WTC11 (cell line): ENCODE data around the gene SLC25A26. TPM values are rescaled to one million over a fixed set of nuclear protein-coding genes. Genes with fewer than 3 reads are reported as not detected.

Source experiments
- ATAC-seq: fragments of 200-7000 bp; cut with Tn5 transposase; 2 replicates; pipeline ENCODE4 v1.10.0; 2021; ENCODE audit warnings: mild to moderate bottlenecking, moderate library complexity
- CTCF ChIA-PET: fragments of 300-600 bp; sonication (Branson Sonifier 250); formaldehyde crosslinking; loops from one replicate; lab custom pipeline; 2021; ENCODE audit warnings: antibody characterized with exemption; lab: Charles Lee
- POLR2A ChIA-PET: fragments of 350-600 bp; sonication (Branson Sonifier 250); formaldehyde crosslinking; loops from one replicate; lab custom pipeline; 2021; ENCODE audit warnings: antibody characterized with exemption; lab: Charles Lee
- DNase-seq: peaks from one replicate; pipeline ENCODE4 v3.0.0; 2021; ENCODE audit warnings: low spot score
- H3K27ac Mint-ChIP-seq: 2 replicates; pipeline ENCODE4 v1.8.0; 2021; ENCODE audit warnings: mixed read lengths
- H3K27me3 Mint-ChIP-seq: 2 replicates; pipeline ENCODE4 v1.8.0; 2021; ENCODE audit warnings: low read depth, mild to moderate bottlenecking, moderate library complexity, mixed read lengths
- H3K36me3 Mint-ChIP-seq: 2 replicates; pipeline ENCODE4 v1.8.0; 2021; ENCODE audit warnings: mixed read lengths
- H3K4me1 Mint-ChIP-seq: 2 replicates; pipeline ENCODE4 v1.8.0; 2022; ENCODE audit warnings: mixed read lengths
- H3K4me3 Mint-ChIP-seq: 2 replicates; pipeline ENCODE4 v1.8.0; 2021; ENCODE audit warnings: mild to moderate bottlenecking, moderate library complexity, mixed read lengths
- H3K9me3 Mint-ChIP-seq: 2 replicates; pipeline ENCODE4 v1.8.0; 2021; ENCODE audit warnings: mixed read lengths
- ELF4 ChIP-seq: sonication (generic); formaldehyde crosslinking; IDR thresholded peaks from 2 replicates; pipeline ENCODE4 v1.8.1; 2022; ENCODE audit warnings: low read depth, mild to moderate bottlenecking, moderate library complexity, missing genetic modification reagents
- ESRRA ChIP-seq: sonication (generic); formaldehyde crosslinking; IDR thresholded peaks from 2 replicates; pipeline ENCODE4 v1.8.1; 2022; ENCODE audit warnings: mild to moderate bottlenecking, missing genetic modification reagents, borderline replicate concordance
- ETV6 ChIP-seq: sonication (generic); formaldehyde crosslinking; IDR thresholded peaks from 2 replicates; pipeline ENCODE4 v1.8.1; 2022; ENCODE audit warnings: mild to moderate bottlenecking, missing genetic modification reagents
- FOXK1 ChIP-seq: sonication (generic); formaldehyde crosslinking; IDR thresholded peaks from 2 replicates; pipeline ENCODE4 v1.8.0; 2022; ENCODE audit warnings: mild to moderate bottlenecking, moderate library complexity, missing genetic modification reagents
- GABPB1 ChIP-seq: sonication (generic); formaldehyde crosslinking; IDR thresholded peaks from 2 replicates; pipeline ENCODE4 v1.8.1; 2023; ENCODE audit warnings: mild to moderate bottlenecking, missing genetic modification reagents
- GTF2I ChIP-seq: fragments of 250-450 bp; sonication (Bioruptor Pico); conservative IDR thresholded peaks from 2 replicates; pipeline ENCODE4 v1.4.0; 2021; ENCODE audit warnings: mild to moderate bottlenecking
- IRF2 ChIP-seq: sonication (generic); formaldehyde crosslinking; IDR thresholded peaks from 2 replicates; pipeline ENCODE4 v1.8.0; 2022; ENCODE audit warnings: low read depth, missing genetic modification reagents, borderline replicate concordance
- JAZF1 ChIP-seq: fragments of 250-450 bp; sonication (Bioruptor Pico); IDR thresholded peaks from 2 replicates; pipeline ENCODE4 v1.9.0; 2021; ENCODE audit warnings: moderate library complexity, mild to moderate bottlenecking, inconsistent platforms
- RORB ChIP-seq: fragments of 250-450 bp; sonication (Bioruptor Pico); IDR thresholded peaks from 2 replicates; pipeline ENCODE4 v1.9.0; 2021; ENCODE audit warnings: mild to moderate bottlenecking
- SMAD3 ChIP-seq: sonication (generic); formaldehyde crosslinking; IDR thresholded peaks from 2 replicates; pipeline ENCODE4 v1.8.0; 2022; ENCODE audit warnings: missing genetic modification reagents, mild to moderate bottlenecking, borderline replicate concordance
- ZNF138 ChIP-seq: sonication (generic); formaldehyde crosslinking; conservative IDR thresholded peaks from 2 replicates; pipeline ENCODE4 v1.8.1; 2022; ENCODE audit warnings: mild to moderate bottlenecking, moderate library complexity, missing genetic modification reagents
- ZNF232 ChIP-seq: sonication (generic); formaldehyde crosslinking; IDR thresholded peaks from 2 replicates; pipeline ENCODE4 v1.8.0; 2022; ENCODE audit warnings: mild to moderate bottlenecking, missing genetic modification reagents
- ZNF317 ChIP-seq: sonication (generic); formaldehyde crosslinking; IDR thresholded peaks from 2 replicates; pipeline ENCODE4 v1.8.1; 2023; ENCODE audit warnings: low read depth, mild to moderate bottlenecking, moderate library complexity, missing genetic modification reagents, borderline replicate concordance
- total RNA-seq: library from RNA; stranded (reverse); gene quantifications from 3 replicates; pipeline ENCODE4 v1.2.3, GENCODE V29; 2021
- TF ChIP-seq, protein P1 (sequence below): sonication (generic); formaldehyde crosslinking; IDR thresholded peaks from 2 replicates; pipeline ENCODE4 v1.8.0; 2023; ENCODE audit warnings: missing genetic modification reagents, mild to moderate bottlenecking, borderline replicate concordance
- TF ChIP-seq, protein P2 (sequence below): sonication (generic); formaldehyde crosslinking; IDR thresholded peaks from 2 replicates; pipeline ENCODE4 v1.8.1; 2023; ENCODE audit warnings: mild to moderate bottlenecking, missing genetic modification reagents, moderate library complexity
- TF ChIP-seq, protein P3 (sequence below): sonication (generic); formaldehyde crosslinking; IDR thresholded peaks from 2 replicates; pipeline ENCODE4 v1.8.0; 2023; ENCODE audit warnings: missing genetic modification reagents
- TF ChIP-seq, protein P4 (sequence below): sonication (generic); formaldehyde crosslinking; conservative IDR thresholded peaks from 2 replicates; pipeline ENCODE4 v1.8.1; 2023; ENCODE audit warnings: mild to moderate bottlenecking, low read depth, missing genetic modification reagents, moderate library complexity

SLC25A26 gene
- total RNA-seq, 1 experiment from 2014 or later: 29.1 TPM

DNA sequence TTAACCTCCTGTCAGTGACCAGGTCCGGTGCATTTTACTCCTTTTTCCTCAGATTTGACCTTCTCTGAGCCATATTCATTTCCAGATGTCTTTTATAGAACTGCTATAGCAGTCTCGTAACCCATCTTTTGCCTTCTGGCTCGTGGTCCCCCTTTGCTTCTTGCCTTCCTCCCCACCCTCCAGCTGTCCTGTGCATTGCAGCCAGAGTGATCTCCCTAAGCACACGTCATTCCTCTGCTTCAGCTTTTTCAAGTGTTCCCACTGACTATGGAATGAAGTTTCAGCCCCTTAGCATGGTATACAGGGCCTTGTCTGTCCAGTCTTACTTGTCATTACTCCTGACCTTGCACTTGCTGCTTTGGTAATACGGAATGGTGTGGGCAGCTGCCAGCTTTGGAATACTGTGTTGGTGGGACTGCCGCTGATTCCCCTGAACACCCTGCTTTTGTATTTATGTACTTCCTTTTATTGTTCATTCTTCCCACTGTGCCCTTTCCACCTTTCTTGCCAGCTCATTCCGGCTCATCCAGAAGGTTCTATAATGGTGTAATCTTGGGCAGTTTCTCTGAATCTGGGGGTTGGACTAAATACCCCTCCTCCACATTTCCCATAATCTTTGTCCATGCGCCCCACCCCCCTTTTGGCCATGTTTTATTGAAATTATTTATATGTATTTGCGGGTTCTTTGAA lies 38.9 kb downstream of the SLC25A26 start (continued):
- TF ChIP-seq, protein P1, sequence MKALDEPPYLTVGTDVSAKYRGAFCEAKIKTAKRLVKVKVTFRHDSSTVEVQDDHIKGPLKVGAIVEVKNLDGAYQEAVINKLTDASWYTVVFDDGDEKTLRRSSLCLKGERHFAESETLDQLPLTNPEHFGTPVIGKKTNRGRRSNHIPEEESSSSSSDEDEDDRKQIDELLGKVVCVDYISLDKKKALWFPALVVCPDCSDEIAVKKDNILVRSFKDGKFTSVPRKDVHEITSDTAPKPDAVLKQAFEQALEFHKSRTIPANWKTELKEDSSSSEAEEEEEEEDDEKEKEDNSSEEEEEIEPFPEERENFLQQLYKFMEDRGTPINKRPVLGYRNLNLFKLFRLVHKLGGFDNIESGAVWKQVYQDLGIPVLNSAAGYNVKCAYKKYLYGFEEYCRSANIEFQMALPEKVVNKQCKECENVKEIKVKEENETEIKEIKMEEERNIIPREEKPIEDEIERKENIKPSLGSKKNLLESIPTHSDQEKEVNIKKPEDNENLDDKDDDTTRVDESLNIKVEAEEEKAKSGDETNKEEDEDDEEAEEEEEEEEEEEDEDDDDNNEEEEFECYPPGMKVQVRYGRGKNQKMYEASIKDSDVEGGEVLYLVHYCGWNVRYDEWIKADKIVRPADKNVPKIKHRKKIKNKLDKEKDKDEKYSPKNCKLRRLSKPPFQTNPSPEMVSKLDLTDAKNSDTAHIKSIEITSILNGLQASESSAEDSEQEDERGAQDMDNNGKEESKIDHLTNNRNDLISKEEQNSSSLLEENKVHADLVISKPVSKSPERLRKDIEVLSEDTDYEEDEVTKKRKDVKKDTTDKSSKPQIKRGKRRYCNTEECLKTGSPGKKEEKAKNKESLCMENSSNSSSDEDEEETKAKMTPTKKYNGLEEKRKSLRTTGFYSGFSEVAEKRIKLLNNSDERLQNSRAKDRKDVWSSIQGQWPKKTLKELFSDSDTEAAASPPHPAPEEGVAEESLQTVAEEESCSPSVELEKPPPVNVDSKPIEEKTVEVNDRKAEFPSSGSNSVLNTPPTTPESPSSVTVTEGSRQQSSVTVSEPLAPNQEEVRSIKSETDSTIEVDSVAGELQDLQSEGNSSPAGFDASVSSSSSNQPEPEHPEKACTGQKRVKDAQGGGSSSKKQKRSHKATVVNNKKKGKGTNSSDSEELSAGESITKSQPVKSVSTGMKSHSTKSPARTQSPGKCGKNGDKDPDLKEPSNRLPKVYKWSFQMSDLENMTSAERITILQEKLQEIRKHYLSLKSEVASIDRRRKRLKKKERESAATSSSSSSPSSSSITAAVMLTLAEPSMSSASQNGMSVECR: no peak
- TF ChIP-seq, all 79 proteins: peak for 0

DNA sequence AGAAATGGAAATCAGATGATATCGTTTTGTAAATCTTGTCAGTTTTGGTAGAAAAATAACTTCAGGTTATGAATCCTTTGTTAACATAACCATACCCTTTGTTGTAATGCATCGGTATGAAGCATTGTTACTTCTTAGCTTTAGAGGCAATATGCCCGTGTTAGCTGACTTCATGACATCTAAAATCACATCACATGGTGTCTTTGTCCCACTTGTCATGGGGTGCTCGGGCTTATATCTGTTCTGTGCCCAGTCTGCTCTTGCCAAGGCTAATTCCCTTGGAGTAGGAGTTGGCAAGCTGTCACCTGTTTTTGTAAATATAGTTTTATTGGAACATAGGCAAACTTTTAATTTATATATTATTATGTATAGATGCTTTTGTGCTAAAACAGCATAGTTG lies 39.6 kb downstream of the SLC25A26 start:
- CTCF ChIA-PET: no interaction called here
- no peaks in the 10 kb centered on the region for H3K9me3 Mint-ChIP-seq
- no peak for DNase-seq
- no peaks in the 10 kb centered on the region for H3K4me1 Mint-ChIP-seq
- H3K27me3 Mint-ChIP-seq: no peaks in the 10 kb centered on the region
- H3K27ac Mint-ChIP-seq: no peak overlapping the region
- POLR2A ChIA-PET: no interaction called here
- TF ChIP-seq, protein P2, sequence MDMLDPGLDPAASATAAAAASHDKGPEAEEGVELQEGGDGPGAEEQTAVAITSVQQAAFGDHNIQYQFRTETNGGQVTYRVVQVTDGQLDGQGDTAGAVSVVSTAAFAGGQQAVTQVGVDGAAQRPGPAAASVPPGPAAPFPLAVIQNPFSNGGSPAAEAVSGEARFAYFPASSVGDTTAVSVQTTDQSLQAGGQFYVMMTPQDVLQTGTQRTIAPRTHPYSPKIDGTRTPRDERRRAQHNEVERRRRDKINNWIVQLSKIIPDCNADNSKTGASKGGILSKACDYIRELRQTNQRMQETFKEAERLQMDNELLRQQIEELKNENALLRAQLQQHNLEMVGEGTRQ (CRISPR knock-in tag): no peak
- TF ChIP-seq ELF4 (CRISPR knock-in tag): no peak
- no peak for TF ChIP-seq ETV6
- no peak for TF ChIP-seq SMAD3 (CRISPR knock-in tag)
- no peak for TF ChIP-seq IRF2
- TF ChIP-seq GTF2I (CRISPR knock-in tag): no peak
- no peak for TF ChIP-seq RORB (CRISPR knock-in tag)
- TF ChIP-seq, all 79 proteins: peak for 0
- no peak for ATAC-seq
- H3K36me3 Mint-ChIP-seq: peaks cover 4% of the 10 kb centered on the region
- no peak overlapping the region for H3K4me3 Mint-ChIP-seq

DNA sequence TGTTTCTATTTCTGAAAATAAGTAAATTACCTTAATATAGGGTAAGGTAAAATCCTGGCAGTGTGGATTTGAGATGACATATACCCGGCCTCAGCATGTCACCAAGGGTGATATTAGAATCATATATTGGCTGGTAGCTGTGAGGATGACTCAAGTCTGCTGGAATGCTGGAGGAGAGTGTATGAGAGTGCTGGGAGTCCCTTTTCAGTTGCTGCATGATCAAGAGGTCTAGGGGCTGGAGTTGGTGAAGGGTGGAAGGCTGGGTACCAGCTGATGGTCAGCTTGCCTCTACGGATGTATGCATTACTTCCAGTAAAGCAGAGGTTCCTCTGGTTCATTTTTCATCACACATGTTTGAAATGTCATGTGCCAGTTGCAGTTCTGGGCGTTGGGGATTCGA lies 40.6 kb downstream of the SLC25A26 start:
- ATAC-seq: no peak
- TF ChIP-seq GTF2I (CRISPR knock-in tag): no peak
- TF ChIP-seq, all 79 proteins: peak for 0
- H3K27me3 Mint-ChIP-seq: no peaks in the 10 kb centered on the region
- H3K9me3 Mint-ChIP-seq: no peaks in the 10 kb centered on the region
- CTCF ChIA-PET: no interaction called here
- no peak overlapping the region for H3K4me3 Mint-ChIP-seq
- peaks cover 4% of the 10 kb centered on the region for H3K36me3 Mint-ChIP-seq
- no peak for DNase-seq
- no peaks in the 10 kb centered on the region for H3K4me1 Mint-ChIP-seq
- POLR2A ChIA-PET: no interaction called here
- H3K27ac Mint-ChIP-seq: no peak overlapping the region

DNA sequence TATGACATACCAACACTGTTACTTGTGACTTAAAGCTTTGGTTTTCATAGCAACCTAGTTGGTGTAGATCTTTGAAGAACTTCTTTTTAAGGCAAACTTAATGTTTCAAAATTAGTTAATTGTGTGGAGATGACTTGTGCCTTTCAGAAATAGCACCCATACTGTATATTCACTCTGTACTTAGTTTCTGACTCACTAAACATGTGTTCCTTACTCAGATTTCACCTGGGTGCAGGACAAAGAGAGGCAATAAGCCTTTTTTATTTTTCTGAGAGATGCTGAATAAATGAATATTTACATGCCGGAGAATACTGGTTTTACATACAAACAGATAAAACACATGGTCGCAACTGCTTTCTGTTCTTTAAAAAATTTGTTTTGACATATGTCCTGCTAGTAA lies 44.8 kb downstream of the SLC25A26 start:
- Mint-ChIP-seq H3K4me1 (peaks cover 7% of the 10 kb centered on the region; the same call in 1 of the 2 replicates), H3K36me3 (peaks cover 4% of the 10 kb centered on the region), H3K4me3 (no peak overlapping the region), H3K27me3 (no peaks in the 10 kb centered on the region), H3K27ac (no peak overlapping the region), H3K9me3 (no peaks in the 10 kb centered on the region)
- ChIA-PET CTCF (no interaction called here), POLR2A (no interaction called here)
- ATAC-seq: no peak
- DNase-seq: no peak
- no peak for TF ChIP-seq ESRRA (CRISPR knock-in tag)
- TF ChIP-seq, protein P3, sequence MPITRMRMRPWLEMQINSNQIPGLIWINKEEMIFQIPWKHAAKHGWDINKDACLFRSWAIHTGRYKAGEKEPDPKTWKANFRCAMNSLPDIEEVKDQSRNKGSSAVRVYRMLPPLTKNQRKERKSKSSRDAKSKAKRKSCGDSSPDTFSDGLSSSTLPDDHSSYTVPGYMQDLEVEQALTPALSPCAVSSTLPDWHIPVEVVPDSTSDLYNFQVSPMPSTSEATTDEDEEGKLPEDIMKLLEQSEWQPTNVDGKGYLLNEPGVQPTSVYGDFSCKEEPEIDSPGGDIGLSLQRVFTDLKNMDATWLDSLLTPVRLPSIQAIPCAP: no peak
- TF ChIP-seq, protein P4, sequence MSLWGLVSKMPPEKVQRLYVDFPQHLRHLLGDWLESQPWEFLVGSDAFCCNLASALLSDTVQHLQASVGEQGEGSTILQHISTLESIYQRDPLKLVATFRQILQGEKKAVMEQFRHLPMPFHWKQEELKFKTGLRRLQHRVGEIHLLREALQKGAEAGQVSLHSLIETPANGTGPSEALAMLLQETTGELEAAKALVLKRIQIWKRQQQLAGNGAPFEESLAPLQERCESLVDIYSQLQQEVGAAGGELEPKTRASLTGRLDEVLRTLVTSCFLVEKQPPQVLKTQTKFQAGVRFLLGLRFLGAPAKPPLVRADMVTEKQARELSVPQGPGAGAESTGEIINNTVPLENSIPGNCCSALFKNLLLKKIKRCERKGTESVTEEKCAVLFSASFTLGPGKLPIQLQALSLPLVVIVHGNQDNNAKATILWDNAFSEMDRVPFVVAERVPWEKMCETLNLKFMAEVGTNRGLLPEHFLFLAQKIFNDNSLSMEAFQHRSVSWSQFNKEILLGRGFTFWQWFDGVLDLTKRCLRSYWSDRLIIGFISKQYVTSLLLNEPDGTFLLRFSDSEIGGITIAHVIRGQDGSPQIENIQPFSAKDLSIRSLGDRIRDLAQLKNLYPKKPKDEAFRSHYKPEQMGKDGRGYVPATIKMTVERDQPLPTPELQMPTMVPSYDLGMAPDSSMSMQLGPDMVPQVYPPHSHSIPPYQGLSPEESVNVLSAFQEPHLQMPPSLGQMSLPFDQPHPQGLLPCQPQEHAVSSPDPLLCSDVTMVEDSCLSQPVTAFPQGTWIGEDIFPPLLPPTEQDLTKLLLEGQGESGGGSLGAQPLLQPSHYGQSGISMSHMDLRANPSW (CRISPR knock-in tag): no peak
- no peak for TF ChIP-seq FOXK1
- TF ChIP-seq GABPB1 (CRISPR knock-in tag): no peak
- TF ChIP-seq ZNF138 (CRISPR knock-in tag): no peak
- no peak for TF ChIP-seq JAZF1 (CRISPR knock-in tag)
- no peak for TF ChIP-seq ZNF232 (CRISPR knock-in tag)
- TF ChIP-seq ZNF317 (CRISPR knock-in tag): no peak
